H9 (cell line): ENCODE measurements around the gene ATF7. TPM values are rescaled to one million over a fixed set of nuclear protein-coding genes. Genes with fewer than 3 reads are reported as not detected.

ENCODE experiments used
- DNase-seq: peaks from one replicate; pipeline ENCODE4 v3.0.0-alpha.2; 2017
- H2AFZ ChIP-seq: one replicate; pipeline ENCODE4 v1.6.1; 2013; ENCODE audit warnings: mild to moderate bottlenecking, low read length, control low read depth, moderate library complexity
- H2AK5ac ChIP-seq: 2 replicates; pipeline ENCODE4 v1.6.1; 2013; ENCODE audit warnings: low read length, control low read depth, mixed read lengths; ENCODE audit not compliant: insufficient read length
- H2BK120ac ChIP-seq: one replicate; pipeline ENCODE4 v1.6.1; 2013; ENCODE audit warnings: low read depth, mild to moderate bottlenecking, low read length, control low read depth, inconsistent platforms; ENCODE audit not compliant: poor library complexity, severe bottlenecking
- H2BK12ac ChIP-seq: 2 replicates; pipeline ENCODE4 v1.6.1; 2013; ENCODE audit warnings: low read length, control low read depth, mixed read lengths, low read depth; ENCODE audit not compliant: insufficient read length
- H2BK15ac ChIP-seq: 2 replicates; pipeline ENCODE4 v1.6.1; 2013; ENCODE audit warnings: low read depth, low read length, control low read depth
- H2BK20ac ChIP-seq: one replicate; pipeline ENCODE4 v1.6.1; 2013; ENCODE audit warnings: low read depth, mild to moderate bottlenecking, low read length, control low read depth, inconsistent platforms; ENCODE audit not compliant: poor library complexity, severe bottlenecking
- H2BK5ac ChIP-seq: 2 replicates; pipeline ENCODE4 v1.6.1; 2013; ENCODE audit warnings: low read length, control low read depth, mixed read lengths; ENCODE audit not compliant: insufficient read length
- H3K14ac ChIP-seq: 2 replicates; pipeline ENCODE4 v1.6.1; 2013; ENCODE audit warnings: low read length, control low read depth; ENCODE audit not compliant: insufficient read depth
- H3K18ac ChIP-seq: 2 replicates; pipeline ENCODE4 v1.6.1; 2013; ENCODE audit warnings: low read depth, mild to moderate bottlenecking, mixed read lengths, low read length, control low read depth; ENCODE audit not compliant: insufficient read length
- H3K23ac ChIP-seq: 2 replicates; pipeline ENCODE4 v1.6.1; 2013; ENCODE audit warnings: low read length, control low read depth, mixed read lengths, low read depth; ENCODE audit not compliant: insufficient read length
- H3K23me2 ChIP-seq: 2 replicates; pipeline ENCODE4 v1.6.1; 2013; ENCODE audit warnings: low read depth, mild to moderate bottlenecking, mixed read lengths, low read length, control low read depth; ENCODE audit not compliant: insufficient read length, poor library complexity, severe bottlenecking
- H3K27ac ChIP-seq: 2 replicates; pipeline ENCODE4 v1.5.1; 2013; ENCODE audit warnings: low read length, control low read depth, mixed read lengths, low read depth; ENCODE audit not compliant: insufficient read length
- H3K27me3 ChIP-seq: 2 replicates; pipeline ENCODE4 v1.6.1; 2013; ENCODE audit warnings: low read length, control low read depth, inconsistent platforms; ENCODE audit not compliant: insufficient read depth
- H3K4ac ChIP-seq: 2 replicates; pipeline ENCODE4 v1.6.1; 2013; ENCODE audit warnings: low read depth, mild to moderate bottlenecking, control low read depth, inconsistent platforms, low read length, moderate library complexity
- H3K4me1 ChIP-seq: 2 replicates; pipeline ENCODE4 v1.6.1; 2013; ENCODE audit warnings: low read length, control low read depth, inconsistent platforms; ENCODE audit not compliant: insufficient read depth
- H3K4me2 ChIP-seq: 2 replicates; pipeline ENCODE4 v1.6.1; 2013; ENCODE audit warnings: low read length, control low read depth, mixed read lengths; ENCODE audit not compliant: insufficient read length, insufficient read depth
- H3K56ac ChIP-seq: 2 replicates; pipeline ENCODE4 v1.6.1; 2013; ENCODE audit warnings: low read depth, mild to moderate bottlenecking, mixed read lengths, low read length, control low read depth; ENCODE audit not compliant: insufficient read length
- H3K79me1 ChIP-seq: 2 replicates; pipeline ENCODE4 v1.6.1; 2013; ENCODE audit warnings: low read depth, mild to moderate bottlenecking, moderate library complexity, low read length, control low read depth, inconsistent platforms; ENCODE audit not compliant: insufficient read depth, poor library complexity, severe bottlenecking
- H3K79me2 ChIP-seq: 2 replicates; pipeline ENCODE4 v1.6.1; 2013; ENCODE audit warnings: low read length, control low read depth, inconsistent platforms; ENCODE audit not compliant: insufficient read depth
- H3K9ac ChIP-seq: 2 replicates; pipeline ENCODE4 v1.6.1; 2013; ENCODE audit warnings: low read length, control low read depth, mixed read lengths; ENCODE audit not compliant: insufficient read length; ENCODE audit errors: extremely low read depth
- H3K9me3 ChIP-seq: one replicate; pipeline ENCODE4 v1.6.1; 2013; ENCODE audit warnings: low read depth, low read length, inconsistent platforms; ENCODE audit not compliant: control insufficient read depth
- H3T11ph ChIP-seq: one replicate; pipeline ENCODE4 v1.6.1; 2013; ENCODE audit warnings: mild to moderate bottlenecking, low read length, control low read depth, inconsistent platforms
- H4K20me1 ChIP-seq: one replicate; pipeline ENCODE4 v1.6.1; 2013; ENCODE audit not compliant: control insufficient read depth, insufficient read length, insufficient read depth
- H4K5ac ChIP-seq: 2 replicates; pipeline ENCODE4 v1.6.1; 2013; ENCODE audit warnings: low read depth, mild to moderate bottlenecking, mixed read lengths, low read length, control low read depth; ENCODE audit not compliant: insufficient read length
- H4K8ac ChIP-seq: replicated peaks from 2 replicates; pipeline ENCODE4 v1.6.1; 2013; ENCODE audit warnings: low read length, control low read depth, mixed read lengths, low read depth; ENCODE audit not compliant: insufficient read length
- H4K91ac ChIP-seq: 2 replicates; pipeline ENCODE4 v1.6.1; 2013; ENCODE audit warnings: low read depth, mild to moderate bottlenecking, moderate library complexity, mixed read lengths, low read length, control low read depth; ENCODE audit not compliant: insufficient read length
- H3K27ac Mint-ChIP-seq, 3 experiments: 2 replicates in 2 of 3; 3 replicates in 1 of 3; pipeline ENCODE4 v1.8.0; 2020 to 2021; ENCODE audit warnings: mixed read lengths in 3 of 3, mild to moderate bottlenecking in 1 of 3, moderate library complexity in 1 of 3
- H3K27me3 Mint-ChIP-seq: 2 replicates; pipeline ENCODE4 v1.8.0; 2021; ENCODE audit warnings: low read depth, mild to moderate bottlenecking, moderate library complexity, mixed read lengths
- H3K36me3 Mint-ChIP-seq, 3 experiments: 2 replicates in 2 of 3; 3 replicates in 1 of 3; pipeline ENCODE4 v1.8.0; 2020 to 2021; ENCODE audit warnings: low read depth in 3 of 3, mixed read lengths in 3 of 3; ENCODE audit not compliant: insufficient read depth in 1 of 3
- H3K4me1 Mint-ChIP-seq, 2 experiments: 2 replicates each; pipeline ENCODE4 v1.8.0; 2020; ENCODE audit warnings: mixed read lengths in 2 of 2
- H3K4me3 Mint-ChIP-seq, 2 experiments: 2 replicates in 1 of 2; 3 replicates in 1 of 2; pipeline ENCODE4 v1.8.0; 2020 to 2021; ENCODE audit warnings: mild to moderate bottlenecking in 2 of 2, mixed read lengths in 2 of 2, moderate library complexity in 1 of 2
- H3K9me3 Mint-ChIP-seq, 2 experiments: 2 replicates in 1 of 2; 3 replicates in 1 of 2; pipeline ENCODE4 v1.8.0; 2020; ENCODE audit warnings: mild to moderate bottlenecking in 2 of 2, mixed read lengths in 2 of 2, moderate library complexity in 1 of 2
- WGBS: extraction: QIAGEN DNeasy Blood & Tissue Kit; methylation state at CpG from one replicate; pipeline ENCODE4 v1.1.7; 2013; ENCODE audit warnings: missing lambda C conversion rate, low lambda C conversion rate, mixed read lengths; ENCODE audit not compliant: insufficient read length; ENCODE audit errors: extremely low coverage; 5-methylcytosine and 5-hydroxymethylcytosine counted together
- total RNA-seq: library from RNA; stranded (reverse); gene quantifications from 2 replicates; pipeline ENCODE4 v1.2.1, GENCODE V29; 2021
- TF ChIP-seq, protein P1 (sequence below): fragments of 200-600 bp; sonication (generic); conservative IDR thresholded peaks from 3 replicates; pipeline ENCODE4 v1.8.0; 2021; ENCODE audit warnings: antibody characterized with exemption, mild to moderate bottlenecking

ATF7 gene
- total RNA-seq, 1 experiment from 2014 or later: 17.7 TPM

DNA sequence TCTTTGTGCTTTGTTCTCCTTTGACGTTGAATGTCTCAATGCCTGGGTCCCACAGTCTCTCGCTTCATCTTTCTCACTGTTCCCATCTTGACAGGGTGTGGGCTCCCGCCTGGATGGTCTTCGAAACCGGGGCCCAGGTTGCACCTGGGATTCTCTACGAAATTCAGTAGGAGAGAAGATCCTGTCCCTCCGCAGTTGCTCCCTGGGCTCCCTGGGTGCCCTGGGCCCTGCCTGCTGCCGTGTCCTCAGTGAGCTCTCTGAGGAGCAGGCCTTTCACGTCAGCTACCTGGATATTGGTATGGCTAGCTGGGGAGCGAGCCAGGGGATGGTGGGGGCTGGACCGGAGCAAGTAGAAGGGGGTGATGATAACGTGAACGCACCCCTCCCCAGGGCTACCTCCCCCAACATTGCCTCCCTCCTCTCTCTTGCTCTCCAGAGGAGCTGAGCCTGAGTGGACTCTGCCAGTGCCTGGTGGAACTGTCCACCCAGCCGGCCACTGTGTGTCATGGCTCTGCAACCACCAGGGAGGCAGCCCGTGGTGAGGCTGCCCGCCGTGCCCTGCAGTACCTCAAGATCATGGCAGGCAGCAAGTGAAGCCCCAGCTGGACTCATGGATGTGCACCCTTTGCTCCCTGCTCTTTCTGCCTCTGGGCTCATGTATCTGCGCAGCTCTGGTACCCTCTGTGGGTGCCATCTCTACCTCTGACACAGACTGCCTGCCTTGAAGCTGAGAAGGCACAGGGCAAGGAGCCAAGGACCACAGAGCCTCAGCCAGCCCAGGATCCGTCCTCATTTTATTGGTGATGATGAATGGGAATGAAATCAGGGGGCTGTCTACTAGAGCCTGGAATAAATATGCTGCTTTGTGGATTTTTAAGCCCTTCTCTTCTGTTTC lies 120.4 kb downstream of the ATF7 start:
- no peak overlapping the region for H2BK20ac ChIP-seq
- no peak overlapping the region for H3K4ac ChIP-seq
- H3K14ac ChIP-seq: no peak overlapping the region
- no peak overlapping the region for H3K18ac ChIP-seq
- H2BK15ac ChIP-seq: no peak overlapping the region
- no peak overlapping the region for H3T11ph ChIP-seq
- Mint-ChIP-seq H3K4me1 (peaks cover 10 to 18% of the 10 kb centered on the region in 2 experiments), H3K27ac (no peak overlapping the region), H3K27me3 (no peaks in the 10 kb centered on the region), H3K36me3 (peaks cover 19 to 36% (median 29%) of the 10 kb centered on the region in 3 experiments), H3K9me3 (no peaks in the 10 kb centered on the region), H3K4me3 (no peak overlapping the region; a peak in 1 of 5 replicates)
- H3K9ac ChIP-seq: no peak overlapping the region
- H2AK5ac ChIP-seq: no peak overlapping the region
- no peak overlapping the region for H2BK120ac ChIP-seq
- no peak overlapping the region for H4K8ac ChIP-seq
- no peak overlapping the region for H3K23ac ChIP-seq
- peaks cover 5% of the 10 kb centered on the region for H3K79me1 ChIP-seq
- H2BK5ac ChIP-seq: no peak overlapping the region
- H3K9me3 ChIP-seq: no peaks in the 10 kb centered on the region
- no peak overlapping the region for H3K27ac ChIP-seq
- TF ChIP-seq, protein P1, sequence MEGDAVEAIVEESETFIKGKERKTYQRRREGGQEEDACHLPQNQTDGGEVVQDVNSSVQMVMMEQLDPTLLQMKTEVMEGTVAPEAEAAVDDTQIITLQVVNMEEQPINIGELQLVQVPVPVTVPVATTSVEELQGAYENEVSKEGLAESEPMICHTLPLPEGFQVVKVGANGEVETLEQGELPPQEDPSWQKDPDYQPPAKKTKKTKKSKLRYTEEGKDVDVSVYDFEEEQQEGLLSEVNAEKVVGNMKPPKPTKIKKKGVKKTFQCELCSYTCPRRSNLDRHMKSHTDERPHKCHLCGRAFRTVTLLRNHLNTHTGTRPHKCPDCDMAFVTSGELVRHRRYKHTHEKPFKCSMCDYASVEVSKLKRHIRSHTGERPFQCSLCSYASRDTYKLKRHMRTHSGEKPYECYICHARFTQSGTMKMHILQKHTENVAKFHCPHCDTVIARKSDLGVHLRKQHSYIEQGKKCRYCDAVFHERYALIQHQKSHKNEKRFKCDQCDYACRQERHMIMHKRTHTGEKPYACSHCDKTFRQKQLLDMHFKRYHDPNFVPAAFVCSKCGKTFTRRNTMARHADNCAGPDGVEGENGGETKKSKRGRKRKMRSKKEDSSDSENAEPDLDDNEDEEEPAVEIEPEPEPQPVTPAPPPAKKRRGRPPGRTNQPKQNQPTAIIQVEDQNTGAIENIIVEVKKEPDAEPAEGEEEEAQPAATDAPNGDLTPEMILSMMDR: no peak
- H3K4me2 ChIP-seq: no peak overlapping the region
- no peak overlapping the region for H4K5ac ChIP-seq
- no peaks in the 10 kb centered on the region; the same call in 1 of the 2 replicates for H3K79me2 ChIP-seq
- H4K20me1 ChIP-seq: no peaks in the 10 kb centered on the region
- H3K27me3 ChIP-seq: no peaks in the 10 kb centered on the region
- H2AFZ ChIP-seq: no peak overlapping the region
- no peak overlapping the region for H3K56ac ChIP-seq
- no peak overlapping the region for H4K91ac ChIP-seq
- WGBS: no CpG with 5 or more reads among the region's 19 CpGs
- no peak overlapping the region for H2BK12ac ChIP-seq
- peaks cover 4% of the 10 kb centered on the region for H3K23me2 ChIP-seq
- DNase-seq: no peak
- no peaks in the 10 kb centered on the region for H3K4me1 ChIP-seq
